ENCODE results near the gene ARHGAP26. TPM values are rescaled to one million over a fixed set of nuclear protein-coding genes. Genes with fewer than 3 reads are reported as not detected.

Gene ARHGAP26
- polyA plus RNA-seq, 1 donor from 2014 or later, result 0.83 TPM

DNA sequence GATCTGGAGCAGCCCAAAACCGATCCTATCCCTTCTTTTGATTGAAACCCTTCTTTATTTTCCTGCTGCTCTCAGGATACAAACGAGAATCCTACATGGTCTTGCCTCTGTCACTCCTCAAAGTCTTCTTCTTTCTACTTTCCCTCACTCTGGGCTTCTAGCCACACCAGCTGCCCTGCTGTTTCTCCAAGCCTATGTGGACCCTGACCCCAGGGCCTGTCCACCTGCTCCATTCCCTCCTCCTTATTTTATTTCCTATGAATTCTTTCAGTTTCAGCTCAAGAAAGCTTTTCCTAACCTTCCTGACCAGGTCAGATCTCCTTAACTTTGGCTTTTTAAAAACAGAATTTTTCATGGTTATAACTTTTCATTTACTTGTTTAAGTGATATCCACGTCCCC is 141.0 kb downstream of the ARHGAP26 start:
- no peak for TF ChIP-seq TAF1 (IDR thresholded peaks at IDR 0.05; ENCODE audit: low read depth)
- no peak for TF ChIP-seq EP300 (conservative IDR thresholded peaks at IDR 0.05; ENCODE audit: poor library complexity, severe bottlenecking)
- H3K36me3 ChIP-seq (ENCODE audit: insufficient read depth, low read length), result no peaks in the 10 kb centered on the region

DNA sequence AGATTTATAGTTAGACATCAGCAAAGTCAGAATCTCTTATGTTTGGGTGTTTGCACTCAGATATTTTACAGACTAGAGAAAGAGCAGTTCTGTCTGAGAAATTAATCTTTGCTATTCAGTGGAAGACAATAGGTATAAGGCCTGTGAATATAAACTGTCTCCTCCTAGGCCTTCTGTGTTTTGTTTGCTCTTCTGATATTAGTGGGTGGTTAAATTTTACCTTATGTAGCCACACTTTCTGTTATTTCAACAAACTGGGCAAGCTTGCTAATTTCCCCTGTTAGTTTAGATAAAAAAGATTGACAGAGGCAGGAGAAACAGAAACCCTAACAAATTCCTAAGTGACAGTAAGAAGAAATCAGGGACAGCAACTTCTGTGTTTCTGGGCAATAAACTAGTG is 141.6 kb downstream of the ARHGAP26 start:
- H3K4me3 ChIP-seq (ENCODE audit: low read length), result no peak overlapping the region
- H3K9ac ChIP-seq (ENCODE audit: low read length), result no peak overlapping the region
- H3K27me3 ChIP-seq (ENCODE audit: insufficient read depth, low read depth, low read length), result no peaks in the 10 kb centered on the region
- no peak overlapping the region for H3K27ac ChIP-seq (ENCODE audit: low read length)
- H3K79me2 ChIP-seq (replicated peaks; ENCODE audit: insufficient read depth, low read length), result no peaks in the 10 kb centered on the region
- H3K36me3 ChIP-seq (ENCODE audit: insufficient read depth, low read length), result no peaks in the 10 kb centered on the region
- H3K4me2 ChIP-seq (ENCODE audit: low read length), result no peak overlapping the region
- no peak overlapping the region for H2AFZ ChIP-seq (ENCODE audit: low read depth, low read length)
- H4K20me1 ChIP-seq (ENCODE audit: insufficient read depth), result no peaks in the 10 kb centered on the region
- H3K9me2 ChIP-seq (ENCODE audit: insufficient read depth, low read length), result no peaks in the 10 kb centered on the region
- no peaks in the 10 kb centered on the region for H3K9me3 ChIP-seq (ENCODE audit: low read length)
- TF ChIP-seq, protein P1, sequence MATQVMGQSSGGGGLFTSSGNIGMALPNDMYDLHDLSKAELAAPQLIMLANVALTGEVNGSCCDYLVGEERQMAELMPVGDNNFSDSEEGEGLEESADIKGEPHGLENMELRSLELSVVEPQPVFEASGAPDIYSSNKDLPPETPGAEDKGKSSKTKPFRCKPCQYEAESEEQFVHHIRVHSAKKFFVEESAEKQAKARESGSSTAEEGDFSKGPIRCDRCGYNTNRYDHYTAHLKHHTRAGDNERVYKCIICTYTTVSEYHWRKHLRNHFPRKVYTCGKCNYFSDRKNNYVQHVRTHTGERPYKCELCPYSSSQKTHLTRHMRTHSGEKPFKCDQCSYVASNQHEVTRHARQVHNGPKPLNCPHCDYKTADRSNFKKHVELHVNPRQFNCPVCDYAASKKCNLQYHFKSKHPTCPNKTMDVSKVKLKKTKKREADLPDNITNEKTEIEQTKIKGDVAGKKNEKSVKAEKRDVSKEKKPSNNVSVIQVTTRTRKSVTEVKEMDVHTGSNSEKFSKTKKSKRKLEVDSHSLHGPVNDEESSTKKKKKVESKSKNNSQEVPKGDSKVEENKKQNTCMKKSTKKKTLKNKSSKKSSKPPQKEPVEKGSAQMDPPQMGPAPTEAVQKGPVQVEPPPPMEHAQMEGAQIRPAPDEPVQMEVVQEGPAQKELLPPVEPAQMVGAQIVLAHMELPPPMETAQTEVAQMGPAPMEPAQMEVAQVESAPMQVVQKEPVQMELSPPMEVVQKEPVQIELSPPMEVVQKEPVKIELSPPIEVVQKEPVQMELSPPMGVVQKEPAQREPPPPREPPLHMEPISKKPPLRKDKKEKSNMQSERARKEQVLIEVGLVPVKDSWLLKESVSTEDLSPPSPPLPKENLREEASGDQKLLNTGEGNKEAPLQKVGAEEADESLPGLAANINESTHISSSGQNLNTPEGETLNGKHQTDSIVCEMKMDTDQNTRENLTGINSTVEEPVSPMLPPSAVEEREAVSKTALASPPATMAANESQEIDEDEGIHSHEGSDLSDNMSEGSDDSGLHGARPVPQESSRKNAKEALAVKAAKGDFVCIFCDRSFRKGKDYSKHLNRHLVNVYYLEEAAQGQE (IDR thresholded peaks at IDR 0.05; ENCODE audit: borderline replicate concordance), result no peak
- no peak for TF ChIP-seq POLR2AphosphoS5 (IDR thresholded peaks at IDR 0.05)
- no peak for TF ChIP-seq TAF1 (IDR thresholded peaks at IDR 0.05; ENCODE audit: low read depth)
- TF ChIP-seq SMC3 (conservative IDR thresholded peaks at IDR 0.05; ENCODE audit: poor library complexity), result no peak
- no peak for TF ChIP-seq RAD21 (conservative IDR thresholded peaks at IDR 0.05)
- TF ChIP-seq EP300 (conservative IDR thresholded peaks at IDR 0.05; ENCODE audit: poor library complexity, severe bottlenecking), result no peak
- TF ChIP-seq, protein P2, sequence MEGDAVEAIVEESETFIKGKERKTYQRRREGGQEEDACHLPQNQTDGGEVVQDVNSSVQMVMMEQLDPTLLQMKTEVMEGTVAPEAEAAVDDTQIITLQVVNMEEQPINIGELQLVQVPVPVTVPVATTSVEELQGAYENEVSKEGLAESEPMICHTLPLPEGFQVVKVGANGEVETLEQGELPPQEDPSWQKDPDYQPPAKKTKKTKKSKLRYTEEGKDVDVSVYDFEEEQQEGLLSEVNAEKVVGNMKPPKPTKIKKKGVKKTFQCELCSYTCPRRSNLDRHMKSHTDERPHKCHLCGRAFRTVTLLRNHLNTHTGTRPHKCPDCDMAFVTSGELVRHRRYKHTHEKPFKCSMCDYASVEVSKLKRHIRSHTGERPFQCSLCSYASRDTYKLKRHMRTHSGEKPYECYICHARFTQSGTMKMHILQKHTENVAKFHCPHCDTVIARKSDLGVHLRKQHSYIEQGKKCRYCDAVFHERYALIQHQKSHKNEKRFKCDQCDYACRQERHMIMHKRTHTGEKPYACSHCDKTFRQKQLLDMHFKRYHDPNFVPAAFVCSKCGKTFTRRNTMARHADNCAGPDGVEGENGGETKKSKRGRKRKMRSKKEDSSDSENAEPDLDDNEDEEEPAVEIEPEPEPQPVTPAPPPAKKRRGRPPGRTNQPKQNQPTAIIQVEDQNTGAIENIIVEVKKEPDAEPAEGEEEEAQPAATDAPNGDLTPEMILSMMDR (IDR thresholded peaks at IDR 0.05; ENCODE audit: poor library complexity, severe bottlenecking), result no peak
- TF ChIP-seq EZH2 (IDR thresholded peaks at IDR 0.05; ENCODE audit: borderline replicate concordance, insufficient read depth, low read length, poor library complexity, severe bottlenecking), result no peak
- TF ChIP-seq MXI1 (conservative IDR thresholded peaks at IDR 0.05; ENCODE audit: poor library complexity, severe bottlenecking), result no peak
- H3F3A ChIP-seq (ENCODE audit: insufficient read depth, low read length, poor library complexity, severe bottlenecking), result no peaks in the 10 kb centered on the region

More for the DNA sequence above, 141.0 kb downstream of the ARHGAP26 start:
- H3K27me3 ChIP-seq (ENCODE audit: insufficient read depth, low read depth, low read length), result no peaks in the 10 kb centered on the region
- H3K4me2 ChIP-seq (ENCODE audit: low read length), result no peak overlapping the region
- H3K9ac ChIP-seq (ENCODE audit: low read length), result no peak overlapping the region
- no peaks in the 10 kb centered on the region for H3K9me2 ChIP-seq (ENCODE audit: insufficient read depth, low read length)
- no peaks in the 10 kb centered on the region for H4K20me1 ChIP-seq (ENCODE audit: insufficient read depth)
- no peak overlapping the region for H3K27ac ChIP-seq (ENCODE audit: low read length)
- no peak overlapping the region for H3K4me3 ChIP-seq (ENCODE audit: low read length)
- no peaks in the 10 kb centered on the region for H3K9me3 ChIP-seq (ENCODE audit: low read length)
- H3F3A ChIP-seq (ENCODE audit: insufficient read depth, low read length, poor library complexity, severe bottlenecking), result no peaks in the 10 kb centered on the region
- no peak overlapping the region for H2AFZ ChIP-seq (ENCODE audit: low read depth, low read length)
- no peaks in the 10 kb centered on the region for H3K79me2 ChIP-seq (replicated peaks; ENCODE audit: insufficient read depth, low read length)
